ENCODE results near the gene FHIT.

DNA sequence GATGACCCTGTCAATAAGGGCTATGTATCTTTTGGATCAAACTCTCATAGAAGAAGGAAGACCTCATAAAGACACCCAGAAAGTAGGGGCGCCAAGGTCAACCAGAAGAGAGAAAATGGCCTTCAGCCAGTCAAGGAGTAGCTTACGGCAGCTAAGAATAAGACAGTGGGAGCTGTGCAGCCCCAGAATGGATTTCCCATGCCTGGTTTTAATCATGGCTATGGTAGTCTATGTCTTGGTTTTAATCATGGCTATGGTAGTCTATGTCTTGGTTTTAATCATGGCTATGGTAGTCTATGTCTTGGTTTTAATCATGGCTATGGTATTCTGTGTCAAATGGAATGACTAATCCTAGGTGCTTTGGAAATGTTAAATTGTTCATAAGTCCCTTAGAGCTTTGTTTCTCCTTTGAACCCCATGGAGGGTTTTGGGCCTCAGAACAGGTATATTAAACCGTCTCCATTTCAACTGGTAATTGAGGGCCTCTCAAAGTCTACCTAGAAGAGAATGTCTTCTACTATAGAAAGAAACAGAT lies 1459.4 kb downstream of the FHIT start:
- TF ChIP-seq, protein P1, sequence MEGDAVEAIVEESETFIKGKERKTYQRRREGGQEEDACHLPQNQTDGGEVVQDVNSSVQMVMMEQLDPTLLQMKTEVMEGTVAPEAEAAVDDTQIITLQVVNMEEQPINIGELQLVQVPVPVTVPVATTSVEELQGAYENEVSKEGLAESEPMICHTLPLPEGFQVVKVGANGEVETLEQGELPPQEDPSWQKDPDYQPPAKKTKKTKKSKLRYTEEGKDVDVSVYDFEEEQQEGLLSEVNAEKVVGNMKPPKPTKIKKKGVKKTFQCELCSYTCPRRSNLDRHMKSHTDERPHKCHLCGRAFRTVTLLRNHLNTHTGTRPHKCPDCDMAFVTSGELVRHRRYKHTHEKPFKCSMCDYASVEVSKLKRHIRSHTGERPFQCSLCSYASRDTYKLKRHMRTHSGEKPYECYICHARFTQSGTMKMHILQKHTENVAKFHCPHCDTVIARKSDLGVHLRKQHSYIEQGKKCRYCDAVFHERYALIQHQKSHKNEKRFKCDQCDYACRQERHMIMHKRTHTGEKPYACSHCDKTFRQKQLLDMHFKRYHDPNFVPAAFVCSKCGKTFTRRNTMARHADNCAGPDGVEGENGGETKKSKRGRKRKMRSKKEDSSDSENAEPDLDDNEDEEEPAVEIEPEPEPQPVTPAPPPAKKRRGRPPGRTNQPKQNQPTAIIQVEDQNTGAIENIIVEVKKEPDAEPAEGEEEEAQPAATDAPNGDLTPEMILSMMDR (IDR thresholded peaks at IDR 0.05): no peak
- TF ChIP-seq POLR2A (IDR thresholded peaks at IDR 0.05): no peak
